Measurements from ENCODE around the gene VPS35L.

The VPS35L gene

GRCh38 chr16:19688396-19689024, 133.0 kb downstream of the VPS35L start:
- in situ Hi-C loops (cut with HindIII; ENCODE audit: low sequenced_read_pairs) = no loop called here

- in situ Hi-C loops (cut with HindIII; ENCODE audit: low sequenced_read_pairs) = no loop called here
Observed at GRCh38 chr16:19689342-19689741, 133.8 kb downstream of the VPS35L start.

- in situ Hi-C loops (cut with HindIII; ENCODE audit: low sequenced_read_pairs) = no loop called here
Observed at GRCh38 chr16:19690196-19690595, 134.7 kb downstream of the VPS35L start.

GRCh38 chr16:19691161-19691711, 135.7 kb downstream of the VPS35L start:
- in situ Hi-C loops (cut with HindIII; ENCODE audit: low sequenced_read_pairs) = no loop called here

- in situ Hi-C loops (cut with HindIII; ENCODE audit: low sequenced_read_pairs) = no loop called here
Observed at GRCh38 chr16:19694989-19695388, 139.5 kb downstream of the VPS35L start.

- in situ Hi-C loops (cut with HindIII; ENCODE audit: low sequenced_read_pairs) = no loop called here
Observed at GRCh38 chr16:19696328-19696727, 140.8 kb downstream of the VPS35L start.

GRCh38 chr16:19696961-19697360, 141.5 kb downstream of the VPS35L start:
- in situ Hi-C loops (cut with HindIII; ENCODE audit: low sequenced_read_pairs) = no loop called here

GRCh38 chr16:19697756-19698318, 142.3 kb downstream of the VPS35L start:
- in situ Hi-C loops (cut with HindIII; ENCODE audit: low sequenced_read_pairs) = no loop called here

GRCh38 chr16:19698480-19699465, 143.3 kb downstream of the VPS35L start:
- in situ Hi-C loops (cut with HindIII; ENCODE audit: low sequenced_read_pairs) = no loop called here

GRCh38 chr16:19699472-19699871, 144.0 kb downstream of the VPS35L start:
- in situ Hi-C loops (cut with HindIII; ENCODE audit: low sequenced_read_pairs) = no loop called here

- in situ Hi-C loops (cut with HindIII; ENCODE audit: low sequenced_read_pairs) = no loop called here
Observed at GRCh38 chr16:19700319-19700781, 144.8 kb downstream of the VPS35L start.

- in situ Hi-C loops (cut with HindIII; ENCODE audit: low sequenced_read_pairs) = no loop called here
Observed at GRCh38 chr16:19701091-19701490, 145.6 kb downstream of the VPS35L start.

GRCh38 chr16:19703172-19703889, 147.8 kb downstream of the VPS35L start:
- in situ Hi-C loops (cut with HindIII; ENCODE audit: low sequenced_read_pairs) = no loop called here

- in situ Hi-C loops (cut with HindIII; ENCODE audit: low sequenced_read_pairs) = no loop called here
Observed at GRCh38 chr16:19704321-19705145, 149.0 kb downstream of the VPS35L start.

GRCh38 chr16:19705146-19705501, 149.6 kb downstream of the VPS35L start:
- in situ Hi-C loops (cut with HindIII; ENCODE audit: low sequenced_read_pairs) = no loop called here

GRCh38 chr16:19705843-19706242, 150.3 kb downstream of the VPS35L start:
- in situ Hi-C loops (cut with HindIII; ENCODE audit: low sequenced_read_pairs) = no loop called here

GRCh38 chr16:19706846-19707245, 151.3 kb downstream of the VPS35L start:
- in situ Hi-C loops (cut with HindIII; ENCODE audit: low sequenced_read_pairs) = no loop called here

GRCh38 chr16:19707569-19708295, 152.2 kb downstream of the VPS35L start:
- in situ Hi-C loops (cut with HindIII; ENCODE audit: low sequenced_read_pairs) = no loop called here

Measured in DLD1 (cell line).